NB4 (cell line): Measurements from ENCODE around the gene KRT77.

ENCODE experiments used
- DNase-seq: peaks from one replicate; pipeline ENCODE4 v3.0.0; 2010; ENCODE audit warnings: low read depth
- H3K4me3 ChIP-seq: one replicate; pipeline ENCODE4 v1.5.1; 2011; ENCODE audit warnings: mild to moderate bottlenecking, low read depth, low read length, moderate library complexity
- CTCF ChIP-seq: IDR thresholded peaks from one replicate; pipeline ENCODE4 v1.5.1; 2012; ENCODE audit warnings: low read depth, low read length
- MYC ChIP-seq: IDR thresholded peaks from 2 replicates; pipeline ENCODE4 v1.6.1; 2011; ENCODE audit warnings: low read depth, low read length
- POLR2A ChIP-seq: IDR thresholded peaks from 2 replicates; pipeline ENCODE4 v1.6.1; 2011; ENCODE audit warnings: mild to moderate bottlenecking; ENCODE audit not compliant: insufficient read length; ENCODE audit errors: extremely low read depth
- TF ChIP-seq, protein P1 (sequence below): IDR thresholded peaks from 2 replicates; pipeline ENCODE4 v1.6.1; 2011; ENCODE audit warnings: low read depth, low read length

Gene KRT77

DNA sequence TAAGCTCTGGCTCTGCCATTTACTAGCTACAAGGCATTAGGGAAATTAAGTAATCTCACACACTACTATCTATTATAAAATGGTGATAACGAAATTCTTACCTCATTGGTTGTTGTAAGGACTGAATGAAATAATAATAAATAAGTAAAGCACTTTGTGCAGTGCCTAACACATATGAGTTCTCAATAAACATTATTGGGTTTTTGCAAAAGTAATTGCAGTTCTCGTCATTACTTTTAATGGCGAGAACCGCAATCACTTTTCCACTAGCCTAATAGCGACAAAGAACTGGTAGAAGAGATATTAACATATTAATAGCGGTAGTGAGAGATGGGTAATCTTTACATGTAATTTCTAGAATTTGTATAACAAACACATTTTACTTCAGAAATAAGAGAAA, 9.2 kb downstream of the KRT77 start:
- no peak overlapping the region for H3K4me3 ChIP-seq
- TF ChIP-seq, protein P1, sequence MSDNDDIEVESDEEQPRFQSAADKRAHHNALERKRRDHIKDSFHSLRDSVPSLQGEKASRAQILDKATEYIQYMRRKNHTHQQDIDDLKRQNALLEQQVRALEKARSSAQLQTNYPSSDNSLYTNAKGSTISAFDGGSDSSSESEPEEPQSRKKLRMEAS = no peak
- TF ChIP-seq POLR2A (no peak), CTCF (no peak), MYC (no peak)
- DNase-seq = no peak

GRCh38 chr12:52693261-52693660, 10.1 kb downstream of the KRT77 start:
- no peak overlapping the region for H3K4me3 ChIP-seq
- TF ChIP-seq, protein P1 = no peak
- DNase-seq = no peak

DNA sequence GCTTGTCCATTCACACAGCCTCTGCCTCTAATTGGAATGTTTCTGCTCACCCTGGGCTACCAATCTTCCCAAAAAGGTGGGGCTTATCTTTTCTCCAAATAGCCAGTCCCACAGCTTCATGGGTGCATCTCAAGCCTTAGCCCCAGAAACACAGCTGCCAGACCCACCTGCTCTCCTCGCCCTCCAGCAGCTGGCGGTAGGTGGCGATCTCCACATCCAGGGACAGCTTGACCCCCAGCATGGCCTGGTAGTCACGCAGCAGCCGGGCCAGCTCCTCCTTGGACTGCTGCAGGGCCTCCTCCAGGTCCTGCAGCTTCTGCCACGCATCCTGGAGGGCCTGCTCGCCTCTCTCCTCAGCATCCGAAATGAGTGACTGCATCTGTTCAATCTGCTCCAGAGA, 11.1 kb downstream of the KRT77 start:
- TF ChIP-seq CTCF (peak; percentile 41), MYC (no peak), POLR2A (no peak)
- TF ChIP-seq, protein P1 = no peak
- DNase-seq = peak; percentile 37
- no peak overlapping the region for H3K4me3 ChIP-seq

DNA sequence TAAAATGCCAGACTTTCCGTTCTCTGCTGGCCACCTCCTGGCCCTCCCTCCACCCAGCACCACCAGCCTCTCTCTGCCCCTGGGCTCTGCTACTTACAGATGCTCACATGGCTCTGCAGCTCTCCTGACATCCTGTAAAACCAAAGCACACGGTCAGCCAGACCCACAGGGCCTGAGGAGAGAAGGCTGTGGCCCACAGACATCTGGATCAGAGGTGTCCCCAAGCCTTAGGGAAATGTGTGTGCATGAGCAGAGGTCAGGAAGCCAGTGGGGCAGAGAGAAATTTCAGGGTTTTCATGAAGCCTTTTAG, 11.5 kb downstream of the KRT77 start:
- TF ChIP-seq, protein P1 = no peak
- TF ChIP-seq POLR2A (no peak), CTCF (no peak), MYC (no peak)
- H3K4me3 ChIP-seq = no peak overlapping the region
- DNase-seq = no peak

DNA sequence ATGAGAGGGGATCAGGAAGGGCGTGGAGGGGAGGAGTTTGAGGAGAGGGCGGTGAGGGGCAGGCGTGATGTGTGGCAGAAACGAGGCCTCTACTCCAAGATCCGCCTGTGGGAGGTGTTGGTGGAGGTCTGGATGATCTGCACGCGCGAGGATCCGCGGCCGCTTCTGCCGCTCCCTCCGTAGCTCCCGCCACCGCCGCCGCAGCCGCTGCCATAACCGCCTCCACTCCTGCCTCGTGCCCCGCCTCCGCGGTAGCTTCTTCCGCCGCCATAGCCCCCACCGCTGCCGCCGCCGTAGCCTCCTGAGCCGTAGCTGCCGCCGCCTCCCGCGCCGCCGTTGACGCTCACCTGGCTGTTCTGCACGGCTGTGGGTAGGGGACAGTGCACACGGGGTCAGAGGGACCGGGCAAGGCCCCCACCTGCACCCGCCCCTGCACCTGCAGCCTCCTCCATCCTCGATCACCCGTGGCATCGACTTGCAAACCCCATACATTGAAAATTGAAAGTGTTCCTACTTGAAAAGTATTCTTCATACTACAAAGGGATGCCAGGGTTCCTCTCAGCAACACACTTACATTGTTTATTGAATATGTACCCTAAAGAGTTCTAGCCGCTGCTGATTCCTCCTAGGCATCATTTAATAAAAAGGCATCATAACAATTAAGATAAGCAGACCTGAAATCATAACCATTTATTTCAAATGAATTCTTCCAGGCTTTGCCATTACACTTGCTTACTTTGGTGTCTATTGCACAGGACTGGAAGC, 12.1 kb downstream of the KRT77 start:
- no peak overlapping the region for H3K4me3 ChIP-seq
- TF ChIP-seq CTCF = no peak
- TF ChIP-seq MYC = no peak
- DNase-seq = no peak

- H3K4me3 ChIP-seq = no peak overlapping the region
- TF ChIP-seq CTCF = no peak
- TF ChIP-seq, protein P1 = no peak
- TF ChIP-seq MYC = no peak
- TF ChIP-seq POLR2A = no peak
- no peak for DNase-seq
These were observed 12.8 kb downstream of the KRT77 start for GRCh38 chr12:52690351-52691075.
